Esophagus squamous epithelium (tissue), 4 donors: Measurements from ENCODE around the gene ZNF784.

Source experiments
- POLR2A ChIP-seq, 4 donors: fragments of 450-650 bp; IDR thresholded peaks; one replicate each; pipeline ENCODE4 v1.6.1; 2017; ENCODE audit warnings: antibody characterized with exemption in 4 of 4, mild to moderate bottlenecking in 4 of 4, moderate library complexity in 3 of 4
- TF ChIP-seq, protein P1 (sequence below), 6 experiments: fragments of 450-650 bp in 4 of 6; fragments of 200-600 bp in 2 of 6; sonication (generic) in 2 of 6; IDR thresholded peaks; one replicate each; pipeline ENCODE4 v1.5.1; 2016 to 2019; ENCODE audit warnings: antibody characterized with exemption in 6 of 6, mild to moderate bottlenecking in 4 of 6, moderate library complexity in 4 of 6

DNA sequence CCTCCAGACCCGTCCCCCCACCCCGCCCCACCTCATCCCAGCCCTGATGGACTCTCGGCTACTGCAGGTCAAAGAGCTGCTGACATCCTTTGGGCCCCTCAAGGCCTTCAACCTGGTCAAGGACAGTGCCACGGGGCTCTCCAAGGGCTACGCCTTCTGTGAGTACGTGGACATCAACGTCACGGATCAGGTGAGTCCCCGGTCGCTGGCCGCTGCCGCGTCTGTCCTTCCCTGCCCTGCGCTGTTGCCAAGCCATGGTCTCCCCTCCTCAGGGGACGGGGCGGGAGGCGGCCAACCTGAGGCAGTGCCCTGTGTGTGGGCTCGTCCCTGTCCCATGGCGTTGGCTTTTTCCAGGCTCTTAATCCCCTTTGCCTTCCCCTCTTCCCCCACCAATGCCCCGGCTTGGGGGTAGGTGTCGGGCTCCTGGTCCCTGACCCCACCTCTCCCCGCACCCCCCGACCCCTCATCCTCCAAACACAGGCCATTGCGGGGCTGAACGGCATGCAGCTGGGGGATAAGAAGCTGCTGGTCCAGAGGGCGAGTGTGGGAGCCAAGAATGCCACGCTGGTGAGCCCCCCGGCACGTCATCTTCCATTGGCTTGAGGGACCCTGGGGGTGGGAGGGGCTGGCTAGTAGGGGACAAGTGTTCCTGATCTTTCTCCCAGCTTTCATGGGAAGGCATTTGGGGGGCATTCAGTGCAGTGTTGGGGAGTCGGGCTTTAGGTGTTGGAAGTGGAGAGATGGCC is 44.4 kb upstream of the ZNF784 start:
- TF ChIP-seq, protein P1, sequence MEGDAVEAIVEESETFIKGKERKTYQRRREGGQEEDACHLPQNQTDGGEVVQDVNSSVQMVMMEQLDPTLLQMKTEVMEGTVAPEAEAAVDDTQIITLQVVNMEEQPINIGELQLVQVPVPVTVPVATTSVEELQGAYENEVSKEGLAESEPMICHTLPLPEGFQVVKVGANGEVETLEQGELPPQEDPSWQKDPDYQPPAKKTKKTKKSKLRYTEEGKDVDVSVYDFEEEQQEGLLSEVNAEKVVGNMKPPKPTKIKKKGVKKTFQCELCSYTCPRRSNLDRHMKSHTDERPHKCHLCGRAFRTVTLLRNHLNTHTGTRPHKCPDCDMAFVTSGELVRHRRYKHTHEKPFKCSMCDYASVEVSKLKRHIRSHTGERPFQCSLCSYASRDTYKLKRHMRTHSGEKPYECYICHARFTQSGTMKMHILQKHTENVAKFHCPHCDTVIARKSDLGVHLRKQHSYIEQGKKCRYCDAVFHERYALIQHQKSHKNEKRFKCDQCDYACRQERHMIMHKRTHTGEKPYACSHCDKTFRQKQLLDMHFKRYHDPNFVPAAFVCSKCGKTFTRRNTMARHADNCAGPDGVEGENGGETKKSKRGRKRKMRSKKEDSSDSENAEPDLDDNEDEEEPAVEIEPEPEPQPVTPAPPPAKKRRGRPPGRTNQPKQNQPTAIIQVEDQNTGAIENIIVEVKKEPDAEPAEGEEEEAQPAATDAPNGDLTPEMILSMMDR (IDR thresholded peaks at IDR 0.05), result no peak
- no peak for TF ChIP-seq POLR2A (IDR thresholded peaks at IDR 0.05)
